WERI-Rb-1 (cell line): Measurements from ENCODE around the gene TMEM89.

ENCODE experiments used
- DNase-seq: peaks from one replicate; pipeline ENCODE4 v3.0.0-alpha.2; 2020
- H3K27ac ChIP-seq: fragments of 250-450 bp; sonication (Bioruptor Pico); 2 replicates; pipeline ENCODE4 v1.5.1; 2020; ENCODE audit warnings: mild to moderate bottlenecking, moderate library complexity
- H3K27me3 ChIP-seq: fragments of 250-450 bp; sonication (Bioruptor Pico); 2 replicates; pipeline ENCODE4 v1.5.1; 2021; ENCODE audit warnings: mild to moderate bottlenecking, low read depth, moderate library complexity; ENCODE audit not compliant: insufficient read depth, severe bottlenecking
- H3K36me3 ChIP-seq: fragments of 250-450 bp; sonication (Bioruptor Pico); 2 replicates; pipeline ENCODE4 v1.5.1; 2020; ENCODE audit warnings: mild to moderate bottlenecking, moderate library complexity
- H3K4me3 ChIP-seq: 2 replicates; pipeline ENCODE4 v1.5.1; 2011; ENCODE audit warnings: low read depth, mild to moderate bottlenecking, control low read depth, low read length
- H3K9me3 ChIP-seq: fragments of 250-450 bp; sonication (Bioruptor Pico); 2 replicates; pipeline ENCODE4 v1.5.1; 2021; ENCODE audit warnings: mild to moderate bottlenecking, moderate library complexity; ENCODE audit not compliant: severe bottlenecking
- CTCF ChIP-seq: IDR thresholded peaks from 2 replicates; pipeline ENCODE4 v1.5.1; 2011; ENCODE audit warnings: low read depth, mild to moderate bottlenecking, control low read depth, inconsistent platforms, low read length

Gene TMEM89

GRCh38 chr3:48581621-48582481 lies 39.7 kb downstream of the TMEM89 start:
- Histone ChIP-seq H3K27me3 (no peaks in the 10 kb centered on the region), H3K9me3 (no peaks in the 10 kb centered on the region), H3K36me3 (peaks cover 26% of the 10 kb centered on the region), H3K27ac (no peak overlapping the region), H3K4me3 (no peak overlapping the region)
- no peak for DNase-seq
- no peak for TF ChIP-seq CTCF

GRCh38 chr3:48576647-48577046 lies 44.9 kb downstream of the TMEM89 start:
- Histone ChIP-seq H3K27me3 (no peaks in the 10 kb centered on the region), H3K27ac (no peak overlapping the region)

GRCh38 chr3:48575366-48575765 lies 46.2 kb downstream of the TMEM89 start:
- Histone ChIP-seq H3K4me3 (no peak overlapping the region), H3K27me3 (no peaks in the 10 kb centered on the region), H3K9me3 (no peaks in the 10 kb centered on the region), H3K36me3 (peaks cover 13% of the 10 kb centered on the region), H3K27ac (no peak overlapping the region)
- no peak for TF ChIP-seq CTCF
- DNase-seq, result no peak

More at GRCh38 chr3:48576647-48577046, 44.9 kb downstream of the TMEM89 start:
- Histone ChIP-seq H3K36me3 (peaks cover 18% of the 10 kb centered on the region), H3K4me3 (no peak overlapping the region), H3K9me3 (no peaks in the 10 kb centered on the region)
- TF ChIP-seq CTCF, result no peak
- no peak for DNase-seq

- H3K27ac ChIP-seq, result no peak overlapping the region
- DNase-seq, result no peak
- no peaks in the 10 kb centered on the region for H3K27me3 ChIP-seq
- no peaks in the 10 kb centered on the region for H3K9me3 ChIP-seq
- no peak for TF ChIP-seq CTCF
- peaks cover 15% of the 10 kb centered on the region for H3K36me3 ChIP-seq
- no peak overlapping the region for H3K4me3 ChIP-seq
These were observed 47.5 kb downstream of the TMEM89 start for GRCh38 chr3:48573973-48574585.

- no peak for DNase-seq
- Histone ChIP-seq H3K9me3 (no peaks in the 10 kb centered on the region), H3K27me3 (no peaks in the 10 kb centered on the region), H3K27ac (no peak overlapping the region), H3K4me3 (no peak overlapping the region), H3K36me3 (peaks cover 12% of the 10 kb centered on the region)
- no peak for TF ChIP-seq CTCF
These were observed 49.1 kb downstream of the TMEM89 start for GRCh38 chr3:48572517-48572916.
